Sigmoid colon (tissue), 7 donors: Measurements from ENCODE around the gene LCE1B. TPM values are rescaled to one million over a fixed set of nuclear protein-coding genes. Genes with fewer than 3 reads are reported as not detected.

Source experiments
- DNase-seq: peaks from one replicate; pipeline ENCODE4 v3.0.0-alpha.2; 2019
- H3K27ac ChIP-seq, 4 donors: fragments of 200-600 bp; sonication (generic); one replicate each; pipeline ENCODE4 v1.5.1; 2016 to 2019; ENCODE audit warnings: mild to moderate bottlenecking in 1 of 4
- H3K27me3 ChIP-seq, 3 donors: fragments of 200-600 bp; sonication (generic); one replicate each; pipeline ENCODE4 v1.5.1; 2019; ENCODE audit warnings: mild to moderate bottlenecking in 1 of 3
- H3K36me3 ChIP-seq, 4 donors: fragments of 200-600 bp; sonication (generic); one replicate each; pipeline ENCODE4 v1.5.1; 2016 to 2019
- H3K4me1 ChIP-seq, 4 donors: fragments of 200-600 bp; sonication (generic); one replicate each; pipeline ENCODE4 v1.5.1; 2017 to 2019
- H3K4me3 ChIP-seq, 4 donors: fragments of 200-600 bp; sonication (generic); one replicate each; pipeline ENCODE4 v1.5.1; 2017 to 2019; ENCODE audit warnings: mild to moderate bottlenecking in 2 of 4, moderate library complexity in 1 of 4
- H3K9me3 ChIP-seq, 4 donors: fragments of 200-600 bp in 3 of 4; sonication (generic) in 3 of 4; one replicate each; pipeline versions ENCODE4 v1.5.1 to v1.6.1; 2013 to 2019
- CTCF ChIP-seq, 4 experiments: fragments of 450-650 bp in 3 of 4; fragments of 200-600 bp in 1 of 4; IDR thresholded peaks; one replicate each; pipeline ENCODE4 v1.5.1; 2016 to 2019; ENCODE audit warnings: antibody characterized with exemption in 4 of 4, mild to moderate bottlenecking in 3 of 4, moderate library complexity in 2 of 4
- EP300 ChIP-seq, 4 donors: sonication (generic); formaldehyde crosslinking; IDR thresholded peaks; one replicate each; pipeline ENCODE4 v1.6.1; 2017; ENCODE audit warnings: antibody characterized with exemption in 4 of 4
- POLR2A ChIP-seq, 2 donors: fragments of 450-650 bp; IDR thresholded peaks; one replicate each; pipeline ENCODE4 v1.6.1; 2016; ENCODE audit warnings: antibody characterized with exemption in 2 of 2, mild to moderate bottlenecking in 2 of 2, moderate library complexity in 2 of 2
- POLR2AphosphoS5 ChIP-seq, 4 donors: sonication (generic); formaldehyde crosslinking; IDR thresholded peaks; one replicate each; pipeline ENCODE4 v1.6.1; 2017; ENCODE audit warnings: antibody characterized with exemption in 4 of 4
- WGBS, 2 donors: extraction: QIAGEN DNeasy Blood & Tissue Kit; methylation state at CpG; one replicate each; pipeline ENCODE4 v1.1.7; 2013; 5-methylcytosine and 5-hydroxymethylcytosine counted together
- intact Hi-C: fragments of 100-400 bp; cut with DNase I; formaldehyde crosslinking; loops from one replicate; pipeline ENCODE4 v1.15.1; 2023
- polyA plus RNA-seq, 3 donors: library from polyadenylated mRNA; stranded (reverse); fragments of 200-250 nt; gene quantifications; one replicate each; pipeline ENCODE4 v1.2.3, GENCODE V29; 2013
- total RNA-seq, 4 donors: library from RNA; depleted of rRNA; stranded (reverse); fragments of >200 nt; gene quantifications; one replicate each; pipeline ENCODE4 v1.1.0, GENCODE V29; 2016
- donor health status: healthy with polysubstance abuse.
- donor health status: Bipolar disorder and iron deficiency.
- donor health status: healthy.

The LCE1B gene
- total RNA-seq (not detected), polyA plus RNA-seq (not detected)

GRCh38 chr1:152811671-152812070, at the start of gene LCE1B:
LCE1B (plus strand) TSS chr1:152811971; CDS start chr1:152812447, 476 bp downstream.
- Histone ChIP-seq H3K4me1 (no peaks in the 10 kb centered on the region), H3K27me3 (no peaks in the 10 kb centered on the region), H3K27ac (no peak within 1 kb of the TSS), H3K9me3 (no peaks in the 10 kb centered on the region), H3K4me3 (no peak within 1 kb of the TSS), H3K36me3 (no peaks in the 10 kb centered on the region)
- DNase-seq: no peak
- intact Hi-C loops: no loop called here
- 62 to 78% methylated on average over 2 of the region's 2 CpGs for WGBS, 2 donors
- no peak for TF ChIP-seq EP300 (IDR thresholded peaks at IDR 0.05)
- TF ChIP-seq POLR2AphosphoS5 (IDR thresholded peaks at IDR 0.05): no peak
- TF ChIP-seq CTCF (IDR thresholded peaks at IDR 0.05): no peak
- TF ChIP-seq POLR2A (IDR thresholded peaks at IDR 0.05): no peak

GRCh38 chr1:152768847-152769533, 42.8 kb upstream of the LCE1B start:
- intact Hi-C loops: no loop called here
- Histone ChIP-seq H3K36me3 (no peaks in the 10 kb centered on the region), H3K27ac (no peak overlapping the region), H3K27me3 (no peaks in the 10 kb centered on the region), H3K4me1 (no peaks in the 10 kb centered on the region), H3K9me3 (no peaks in the 10 kb centered on the region), H3K4me3 (no peak overlapping the region)
- 51 to 55% methylated on average over 8 of the region's 8 CpGs for WGBS, 2 donors
- TF ChIP-seq EP300 (IDR thresholded peaks at IDR 0.05): no peak
- no peak for TF ChIP-seq POLR2AphosphoS5 (IDR thresholded peaks at IDR 0.05)
- no peak for TF ChIP-seq CTCF (IDR thresholded peaks at IDR 0.05)
- TF ChIP-seq POLR2A (IDR thresholded peaks at IDR 0.05): no peak
- no peak for DNase-seq

- Histone ChIP-seq H3K4me1 (no peaks in the 10 kb centered on the region), H3K27me3 (no peaks in the 10 kb centered on the region), H3K36me3 (no peaks in the 10 kb centered on the region), H3K27ac (no peak overlapping the region), H3K9me3 (no peaks in the 10 kb centered on the region), H3K4me3 (no peak overlapping the region)
- intact Hi-C loops: no loop called here
- WGBS, 2 donors: 58 to 71% methylated on average over 1 of the region's 1 CpG
- TF ChIP-seq CTCF (IDR thresholded peaks at IDR 0.05) (no peak), POLR2A (IDR thresholded peaks at IDR 0.05) (no peak), POLR2AphosphoS5 (IDR thresholded peaks at IDR 0.05) (no peak), EP300 (IDR thresholded peaks at IDR 0.05) (no peak)
- no peak for DNase-seq
Observed at GRCh38 chr1:152770411-152770810, 41.4 kb upstream of the LCE1B start.

GRCh38 chr1:152774875-152775274, 36.9 kb upstream of the LCE1B start, which contains the start of gene LCE1F:
LCE1F (plus strand) TSS chr1:152775140; CDS start chr1:152776372, 1,232 bp downstream.
- intact Hi-C loops: no loop called here
- Histone ChIP-seq H3K27me3 (no peaks in the 10 kb centered on the region), H3K9me3 (no peaks in the 10 kb centered on the region), H3K4me1 (no peaks in the 10 kb centered on the region), H3K36me3 (no peaks in the 10 kb centered on the region), H3K4me3 (no peak within 1 kb of the TSS), H3K27ac (no peak within 1 kb of the TSS)
- no peak for DNase-seq
- no peak for TF ChIP-seq POLR2AphosphoS5 (IDR thresholded peaks at IDR 0.05)
- no peak for TF ChIP-seq EP300 (IDR thresholded peaks at IDR 0.05)
- TF ChIP-seq POLR2A (IDR thresholded peaks at IDR 0.05): no peak
- TF ChIP-seq CTCF (IDR thresholded peaks at IDR 0.05): no peak
- 70 to 77% methylated on average over 6 of the region's 6 CpGs for WGBS, 2 donors

- WGBS, 2 donors: 84 to 88% methylated on average over 11 of the region's 11 CpGs
Observed at GRCh38 chr1:152776361-152776760, 35.4 kb upstream of the LCE1B start.

More at GRCh38 chr1:152776361-152776760, 35.4 kb upstream of the LCE1B start:
- Histone ChIP-seq H3K36me3 (no peaks in the 10 kb centered on the region), H3K27me3 (no peaks in the 10 kb centered on the region), H3K27ac (no peak overlapping the region), H3K4me1 (no peaks in the 10 kb centered on the region), H3K4me3 (no peak overlapping the region), H3K9me3 (no peaks in the 10 kb centered on the region)
- TF ChIP-seq POLR2AphosphoS5 (IDR thresholded peaks at IDR 0.05): no peak
- TF ChIP-seq EP300 (IDR thresholded peaks at IDR 0.05): no peak
- no peak for TF ChIP-seq POLR2A (IDR thresholded peaks at IDR 0.05)
- TF ChIP-seq CTCF (IDR thresholded peaks at IDR 0.05): no peak
- intact Hi-C loops: no loop called here
- DNase-seq: no peak
